HG02885 (cell line): ENCODE results near the gene NDUFAF3.

Experiments used
- ATAC-seq: cut with Tn5 transposase; IDR thresholded peaks from one replicate; pipeline ENCODE4 v1.9.1; 2021; ENCODE audit warnings: mild to moderate bottlenecking; ENCODE audit not compliant: unreplicated experiment, poor library complexity

The NDUFAF3 gene

GRCh38 chr3:49034650-49035049 lies 12.7 kb downstream of the NDUFAF3 start:
- ATAC-seq = no peak

- ATAC-seq = no peak
Observed at GRCh38 chr3:49035281-49035680, 13.4 kb downstream of the NDUFAF3 start.

GRCh38 chr3:49053543-49053942 lies 31.6 kb downstream of the NDUFAF3 start:
- no peak for ATAC-seq

- no peak for ATAC-seq
Observed at GRCh38 chr3:49054344-49054862, 32.5 kb downstream of the NDUFAF3 start.

GRCh38 chr3:49057268-49057667 lies 35.3 kb downstream of the NDUFAF3 start:
- no peak for ATAC-seq

- ATAC-seq = no peak
Observed at GRCh38 chr3:49058011-49058410, 36.1 kb downstream of the NDUFAF3 start.
